ENCODE results near the gene BNC2.

The BNC2 gene

GRCh38 chr9:16816011-16816410 is 54.5 kb downstream of the BNC2 start:
- Mint-ChIP-seq H3K27me3 (ENCODE audit: low read depth) (no peaks in the 10 kb centered on the region), H3K4me3 (no peak overlapping the region), H3K36me3 (ENCODE audit: low read depth) (no peaks in the 10 kb centered on the region), H3K9me3 (peaks cover 4% of the 10 kb centered on the region), H3K27ac (no peak overlapping the region), H3K4me1 (ENCODE audit: low read depth) (no peaks in the 10 kb centered on the region)
- no peak for DNase-seq (ENCODE audit: low spot score)

DNA sequence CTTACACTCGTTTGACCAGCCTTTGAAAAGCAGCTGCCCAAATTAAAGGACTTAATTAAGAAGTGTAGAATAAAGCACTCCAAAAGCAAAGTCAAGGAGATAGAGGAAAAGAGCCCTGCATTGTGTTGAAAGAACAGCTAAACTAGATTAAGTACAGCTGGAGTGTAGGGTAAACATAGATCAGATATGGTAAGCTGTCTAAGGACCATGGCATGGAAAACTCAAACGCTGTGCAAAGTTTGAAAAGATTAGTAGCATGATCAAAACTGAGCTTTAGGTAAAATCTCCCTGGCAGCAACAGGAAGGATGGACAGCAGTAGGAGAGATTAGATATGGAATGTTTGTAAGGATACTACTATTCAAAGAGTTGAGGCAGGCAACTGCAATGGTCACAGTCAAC is 55.4 kb downstream of the BNC2 start:
- Mint-ChIP-seq H3K27me3 (ENCODE audit: low read depth) (no peaks in the 10 kb centered on the region), H3K36me3 (ENCODE audit: low read depth) (no peaks in the 10 kb centered on the region), H3K4me3 (no peak overlapping the region), H3K4me1 (ENCODE audit: low read depth) (no peaks in the 10 kb centered on the region), H3K9me3 (peaks cover 4% of the 10 kb centered on the region), H3K27ac (no peak overlapping the region)
- no peak for DNase-seq (ENCODE audit: low spot score)

DNA sequence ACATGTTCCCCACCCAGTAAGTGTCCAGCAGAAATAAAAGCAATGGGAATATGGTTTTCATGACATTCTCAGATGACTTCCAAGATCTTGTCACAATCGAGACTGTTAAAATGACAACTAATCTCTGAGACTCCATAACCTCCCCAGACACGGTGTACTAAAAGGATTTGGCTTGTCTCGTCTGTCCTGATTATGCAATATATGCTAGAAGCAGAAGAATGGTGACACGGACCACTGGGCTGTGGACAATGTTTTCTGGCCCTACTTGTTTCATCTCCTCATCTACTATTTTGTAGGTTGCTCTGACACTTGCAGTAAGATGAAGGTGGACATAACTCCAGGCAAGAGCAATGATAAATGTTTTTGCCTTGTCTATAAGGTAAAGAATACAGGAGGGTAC is 56.6 kb downstream of the BNC2 start:
- H3K9me3 Mint-ChIP-seq, result peaks cover 2% of the 10 kb centered on the region
- DNase-seq (ENCODE audit: low spot score), result no peak
- no peak overlapping the region for H3K27ac Mint-ChIP-seq
- H3K4me3 Mint-ChIP-seq, result no peak overlapping the region
- no peaks in the 10 kb centered on the region for H3K36me3 Mint-ChIP-seq (ENCODE audit: low read depth)
- H3K27me3 Mint-ChIP-seq (ENCODE audit: low read depth), result no peaks in the 10 kb centered on the region
- no peaks in the 10 kb centered on the region for H3K4me1 Mint-ChIP-seq (ENCODE audit: low read depth)

- H3K27ac Mint-ChIP-seq, result no peak overlapping the region
- H3K4me1 Mint-ChIP-seq (ENCODE audit: low read depth), result no peaks in the 10 kb centered on the region
- no peaks in the 10 kb centered on the region for H3K9me3 Mint-ChIP-seq
- DNase-seq (ENCODE audit: low spot score), result no peak
- no peaks in the 10 kb centered on the region for H3K36me3 Mint-ChIP-seq (ENCODE audit: low read depth)
- no peaks in the 10 kb centered on the region for H3K27me3 Mint-ChIP-seq (ENCODE audit: low read depth)
- no peak overlapping the region for H3K4me3 Mint-ChIP-seq
Measured at GRCh38 chr9:16811987-16812685, 58.3 kb downstream of the BNC2 start.

GRCh38 chr9:16809912-16810610 is 60.4 kb downstream of the BNC2 start:
- Mint-ChIP-seq H3K9me3 (no peaks in the 10 kb centered on the region), H3K4me3 (no peak overlapping the region), H3K27ac (no peak overlapping the region), H3K27me3 (ENCODE audit: low read depth) (no peaks in the 10 kb centered on the region), H3K4me1 (ENCODE audit: low read depth) (no peaks in the 10 kb centered on the region), H3K36me3 (ENCODE audit: low read depth) (no peaks in the 10 kb centered on the region)
- DNase-seq (ENCODE audit: low spot score), result no peak

GRCh38 chr9:16806674-16807073 is 63.8 kb downstream of the BNC2 start:
- Mint-ChIP-seq H3K36me3 (ENCODE audit: low read depth) (no peaks in the 10 kb centered on the region), H3K9me3 (peaks cover 3% of the 10 kb centered on the region), H3K4me3 (no peak overlapping the region), H3K27me3 (ENCODE audit: low read depth) (no peaks in the 10 kb centered on the region), H3K4me1 (ENCODE audit: low read depth) (no peaks in the 10 kb centered on the region), H3K27ac (no peak overlapping the region)
- no peak for DNase-seq (ENCODE audit: low spot score)

GRCh38 chr9:16803648-16804047 is 66.8 kb downstream of the BNC2 start:
- Mint-ChIP-seq H3K4me1 (ENCODE audit: low read depth) (no peaks in the 10 kb centered on the region), H3K4me3 (no peak overlapping the region), H3K36me3 (ENCODE audit: low read depth) (no peaks in the 10 kb centered on the region), H3K9me3 (peaks cover 4% of the 10 kb centered on the region), H3K27ac (no peak overlapping the region), H3K27me3 (ENCODE audit: low read depth) (no peaks in the 10 kb centered on the region)
- no peak for DNase-seq (ENCODE audit: low spot score)

GRCh38 chr9:16801871-16802466 is 68.5 kb downstream of the BNC2 start:
- Mint-ChIP-seq H3K4me3 (no peak overlapping the region), H3K27me3 (ENCODE audit: low read depth) (no peaks in the 10 kb centered on the region), H3K27ac (no peak overlapping the region), H3K9me3 (peaks cover 9% of the 10 kb centered on the region), H3K36me3 (ENCODE audit: low read depth) (no peaks in the 10 kb centered on the region), H3K4me1 (ENCODE audit: low read depth) (no peaks in the 10 kb centered on the region)
- no peak for DNase-seq (ENCODE audit: low spot score)

DNA sequence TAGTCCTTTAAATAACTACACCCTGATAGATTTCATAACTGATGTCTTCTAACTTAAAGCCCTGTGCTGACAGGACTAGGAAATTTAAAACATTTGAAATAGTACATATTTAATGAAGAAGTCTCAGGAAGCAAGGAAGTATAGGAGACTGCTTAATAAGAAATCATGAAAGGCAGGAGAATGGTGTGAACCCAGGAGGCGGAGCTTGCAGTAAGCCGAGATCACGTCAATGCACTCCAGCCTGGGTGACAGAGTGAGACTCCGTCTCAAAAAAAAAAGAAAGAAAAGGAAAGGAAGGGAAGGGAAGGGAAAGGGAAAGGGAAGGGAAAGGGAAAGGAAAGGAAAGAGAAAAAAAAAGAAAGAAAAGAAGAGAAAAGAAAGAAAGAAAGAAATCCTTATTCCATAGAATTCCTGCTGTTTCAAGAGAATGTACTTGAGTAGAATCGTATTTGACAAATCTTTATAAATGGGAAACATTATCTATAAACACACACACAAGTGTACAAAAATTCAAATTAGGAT is 74.1 kb downstream of the BNC2 start:
- no peaks in the 10 kb centered on the region for H3K27me3 Mint-ChIP-seq (ENCODE audit: low read depth)
- H3K9me3 Mint-ChIP-seq, result peaks cover 8% of the 10 kb centered on the region
- no peaks in the 10 kb centered on the region for H3K36me3 Mint-ChIP-seq (ENCODE audit: low read depth)
- no peak overlapping the region for H3K4me3 Mint-ChIP-seq
- no peaks in the 10 kb centered on the region for H3K4me1 Mint-ChIP-seq (ENCODE audit: low read depth)
- no peak for DNase-seq (ENCODE audit: low spot score)
- no peak overlapping the region for H3K27ac Mint-ChIP-seq

DNA sequence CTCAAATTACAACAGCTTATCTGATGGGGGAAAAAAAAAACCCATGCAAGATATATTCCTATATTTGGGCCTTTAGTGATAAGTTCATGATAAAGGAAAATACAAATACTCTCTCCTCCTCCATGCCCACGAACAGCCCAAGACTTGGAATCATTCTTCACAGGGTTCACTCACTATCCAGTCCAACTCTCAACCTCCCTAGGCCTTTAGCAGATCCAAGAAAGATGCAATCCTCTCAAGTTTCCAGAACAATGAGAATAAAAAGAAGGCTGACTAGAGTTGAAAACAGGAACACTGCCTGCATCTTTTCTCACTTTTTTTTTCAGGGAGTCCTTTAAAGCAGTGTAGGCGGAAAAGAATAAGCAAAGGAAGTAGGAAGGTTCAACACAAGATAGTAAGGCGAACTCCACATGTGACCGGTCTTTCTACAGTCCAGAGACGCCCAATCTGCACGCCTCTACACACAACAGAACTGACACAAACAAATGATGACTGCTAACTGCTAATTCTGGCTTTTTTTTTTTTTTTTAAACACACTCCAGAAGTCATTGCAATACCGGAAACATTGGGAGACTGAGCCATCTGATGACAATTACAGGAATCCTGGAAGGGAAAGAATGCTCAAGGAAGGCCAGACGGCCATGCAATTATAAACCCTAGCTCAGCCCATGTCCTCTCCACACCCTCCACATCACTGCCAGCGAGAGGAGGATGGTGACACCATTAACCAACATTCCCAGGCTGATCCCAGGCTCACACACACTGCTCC is 75.4 kb downstream of the BNC2 start:
- Mint-ChIP-seq H3K9me3 (peaks cover 8% of the 10 kb centered on the region), H3K27me3 (ENCODE audit: low read depth) (no peaks in the 10 kb centered on the region), H3K27ac (no peak overlapping the region), H3K4me1 (ENCODE audit: low read depth) (no peaks in the 10 kb centered on the region), H3K4me3 (no peak overlapping the region), H3K36me3 (ENCODE audit: low read depth) (no peaks in the 10 kb centered on the region)
- no peak for DNase-seq (ENCODE audit: low spot score)

- Mint-ChIP-seq H3K4me1 (ENCODE audit: low read depth) (no peaks in the 10 kb centered on the region), H3K27ac (no peak overlapping the region), H3K27me3 (ENCODE audit: low read depth) (no peaks in the 10 kb centered on the region), H3K4me3 (no peak overlapping the region), H3K9me3 (peaks cover 12% of the 10 kb centered on the region), H3K36me3 (ENCODE audit: low read depth) (no peaks in the 10 kb centered on the region)
- no peak for DNase-seq (ENCODE audit: low spot score)
Measured at GRCh38 chr9:16794103-16794502, 76.4 kb downstream of the BNC2 start.

GRCh38 chr9:16787724-16788123 is 82.7 kb downstream of the BNC2 start:
- H3K9me3 Mint-ChIP-seq, result peaks cover 9% of the 10 kb centered on the region
- no peaks in the 10 kb centered on the region for H3K36me3 Mint-ChIP-seq (ENCODE audit: low read depth)
- no peak for DNase-seq (ENCODE audit: low spot score)
- no peak overlapping the region for H3K27ac Mint-ChIP-seq
- H3K4me3 Mint-ChIP-seq, result no peak overlapping the region
- no peaks in the 10 kb centered on the region for H3K27me3 Mint-ChIP-seq (ENCODE audit: low read depth)
- H3K4me1 Mint-ChIP-seq (ENCODE audit: low read depth), result no peaks in the 10 kb centered on the region

DNA sequence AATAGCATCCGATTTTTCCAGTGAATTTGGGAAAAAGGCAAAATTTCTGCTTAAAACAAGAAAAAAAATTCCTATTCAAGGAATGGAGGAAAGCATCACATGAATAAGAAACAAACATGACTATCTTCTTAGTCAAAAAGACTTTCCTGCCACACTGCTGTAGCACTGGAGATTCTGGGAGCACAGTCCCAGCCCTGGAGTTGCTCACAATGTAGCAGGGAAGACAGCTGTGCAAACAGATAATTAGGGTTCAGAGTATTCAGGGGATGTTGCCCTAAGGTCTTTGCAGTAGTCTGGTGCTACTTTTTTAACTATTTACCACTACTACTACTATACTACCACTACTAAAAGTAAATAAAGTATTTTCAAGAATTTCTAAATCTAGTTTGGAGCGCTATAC is 86.5 kb downstream of the BNC2 start:
- Mint-ChIP-seq H3K4me3 (no peak overlapping the region), H3K4me1 (ENCODE audit: low read depth) (no peaks in the 10 kb centered on the region), H3K36me3 (ENCODE audit: low read depth) (no peaks in the 10 kb centered on the region), H3K27me3 (ENCODE audit: low read depth) (no peaks in the 10 kb centered on the region), H3K9me3 (peaks cover 5% of the 10 kb centered on the region), H3K27ac (no peak overlapping the region)
- no peak for DNase-seq (ENCODE audit: low spot score)

GRCh38 chr9:16782490-16782889 is 88.0 kb downstream of the BNC2 start:
- no peaks in the 10 kb centered on the region for H3K36me3 Mint-ChIP-seq (ENCODE audit: low read depth)
- no peaks in the 10 kb centered on the region for H3K4me1 Mint-ChIP-seq (ENCODE audit: low read depth)
- no peak for DNase-seq (ENCODE audit: low spot score)
- H3K27ac Mint-ChIP-seq, result no peak overlapping the region
- H3K4me3 Mint-ChIP-seq, result no peak overlapping the region
- no peaks in the 10 kb centered on the region for H3K27me3 Mint-ChIP-seq (ENCODE audit: low read depth)
- H3K9me3 Mint-ChIP-seq, result no peaks in the 10 kb centered on the region
